ENCODE results near the gene CKS1B.
"Not testable (repeated sequence)": the region's sequence is repeated elsewhere in the genome, so short reads cannot be mapped to it uniquely, and the experiment has no call there.

DNA sequence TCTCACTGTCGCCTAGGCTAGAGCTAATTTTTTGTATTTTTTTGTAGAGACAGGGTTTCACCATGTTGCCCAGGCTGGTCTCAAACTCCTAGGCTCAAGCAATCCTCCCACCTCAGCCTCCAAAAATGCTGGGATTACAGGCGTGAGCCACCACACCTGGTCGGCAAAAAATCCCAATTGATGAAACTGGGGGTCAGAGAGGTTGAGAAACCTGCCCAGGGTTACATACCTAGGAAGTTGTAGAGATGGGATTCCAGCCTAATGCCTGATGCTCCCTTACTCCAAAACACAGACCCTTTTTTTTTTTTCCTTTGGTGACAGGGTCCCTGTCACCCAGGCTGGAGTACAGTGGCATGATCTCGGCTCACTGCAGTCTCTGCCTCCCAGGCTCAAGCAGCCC lies 12.3 kb downstream of the CKS1B start:
- TF ChIP-seq, protein P1, sequence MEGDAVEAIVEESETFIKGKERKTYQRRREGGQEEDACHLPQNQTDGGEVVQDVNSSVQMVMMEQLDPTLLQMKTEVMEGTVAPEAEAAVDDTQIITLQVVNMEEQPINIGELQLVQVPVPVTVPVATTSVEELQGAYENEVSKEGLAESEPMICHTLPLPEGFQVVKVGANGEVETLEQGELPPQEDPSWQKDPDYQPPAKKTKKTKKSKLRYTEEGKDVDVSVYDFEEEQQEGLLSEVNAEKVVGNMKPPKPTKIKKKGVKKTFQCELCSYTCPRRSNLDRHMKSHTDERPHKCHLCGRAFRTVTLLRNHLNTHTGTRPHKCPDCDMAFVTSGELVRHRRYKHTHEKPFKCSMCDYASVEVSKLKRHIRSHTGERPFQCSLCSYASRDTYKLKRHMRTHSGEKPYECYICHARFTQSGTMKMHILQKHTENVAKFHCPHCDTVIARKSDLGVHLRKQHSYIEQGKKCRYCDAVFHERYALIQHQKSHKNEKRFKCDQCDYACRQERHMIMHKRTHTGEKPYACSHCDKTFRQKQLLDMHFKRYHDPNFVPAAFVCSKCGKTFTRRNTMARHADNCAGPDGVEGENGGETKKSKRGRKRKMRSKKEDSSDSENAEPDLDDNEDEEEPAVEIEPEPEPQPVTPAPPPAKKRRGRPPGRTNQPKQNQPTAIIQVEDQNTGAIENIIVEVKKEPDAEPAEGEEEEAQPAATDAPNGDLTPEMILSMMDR (conservative IDR thresholded peaks at IDR 0.05 in 1 of 2, IDR thresholded peaks at IDR 0.05 in 1 of 2; ENCODE audit: low read depth in 1 of 2, low read length in 2 of 2): not testable (repeated sequence)
- TF ChIP-seq EZH2 (IDR thresholded peaks at IDR 0.05; ENCODE audit: low read length, missing control alignments): not testable (repeated sequence)

Measured in fibroblast of lung (primary cell).